ENCODE data around the gene CTPS2.

DNA sequence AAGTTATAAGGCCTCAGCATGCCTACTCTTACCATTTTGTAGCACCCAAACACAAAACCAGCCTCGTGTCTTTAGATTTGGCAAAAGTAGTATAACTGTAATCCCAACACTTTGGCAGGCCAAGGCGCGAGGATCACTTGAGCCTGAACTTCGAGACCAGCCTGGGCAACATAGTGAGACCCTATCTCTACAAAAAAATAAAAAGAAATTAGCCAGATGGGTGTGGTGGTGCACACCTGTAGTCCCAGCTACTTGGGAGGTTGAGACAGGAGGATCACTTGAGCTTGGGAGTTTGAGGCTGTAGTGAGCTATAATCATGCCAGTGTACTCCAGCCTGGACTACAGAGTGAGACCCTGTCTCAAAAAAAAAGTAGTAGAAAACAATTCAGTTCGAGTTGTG lies 24.6 kb upstream of the CTPS2 start:
- no peak for TF ChIP-seq EZH2 (IDR thresholded peaks at IDR 0.05; ENCODE audit: insufficient read depth, low read length)
- TF ChIP-seq, protein P1, sequence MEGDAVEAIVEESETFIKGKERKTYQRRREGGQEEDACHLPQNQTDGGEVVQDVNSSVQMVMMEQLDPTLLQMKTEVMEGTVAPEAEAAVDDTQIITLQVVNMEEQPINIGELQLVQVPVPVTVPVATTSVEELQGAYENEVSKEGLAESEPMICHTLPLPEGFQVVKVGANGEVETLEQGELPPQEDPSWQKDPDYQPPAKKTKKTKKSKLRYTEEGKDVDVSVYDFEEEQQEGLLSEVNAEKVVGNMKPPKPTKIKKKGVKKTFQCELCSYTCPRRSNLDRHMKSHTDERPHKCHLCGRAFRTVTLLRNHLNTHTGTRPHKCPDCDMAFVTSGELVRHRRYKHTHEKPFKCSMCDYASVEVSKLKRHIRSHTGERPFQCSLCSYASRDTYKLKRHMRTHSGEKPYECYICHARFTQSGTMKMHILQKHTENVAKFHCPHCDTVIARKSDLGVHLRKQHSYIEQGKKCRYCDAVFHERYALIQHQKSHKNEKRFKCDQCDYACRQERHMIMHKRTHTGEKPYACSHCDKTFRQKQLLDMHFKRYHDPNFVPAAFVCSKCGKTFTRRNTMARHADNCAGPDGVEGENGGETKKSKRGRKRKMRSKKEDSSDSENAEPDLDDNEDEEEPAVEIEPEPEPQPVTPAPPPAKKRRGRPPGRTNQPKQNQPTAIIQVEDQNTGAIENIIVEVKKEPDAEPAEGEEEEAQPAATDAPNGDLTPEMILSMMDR (IDR thresholded peaks at IDR 0.05; ENCODE audit: insufficient read depth, low read depth, low read length): no peak
